DND-41 (cell line): Measurements from ENCODE around the gene TMPRSS9.

Experiments
- CTCF ChIP-seq: IDR thresholded peaks from 2 replicates; pipeline ENCODE4 v1.5.1; 2012; ENCODE audit warnings: borderline replicate concordance, low read length, moderate library complexity, mild to moderate bottlenecking; ENCODE audit not compliant: poor library complexity, severe bottlenecking; ENCODE audit errors: extremely low read depth
- EZH2 ChIP-seq: IDR thresholded peaks from 3 replicates; pipeline ENCODE4 v1.6.1; 2012; ENCODE audit warnings: borderline replicate concordance, low read depth, mild to moderate bottlenecking, moderate library complexity, low read length, inconsistent platforms; ENCODE audit not compliant: severe bottlenecking

GRCh38 chr19:2334986-2335846, 24.8 kb upstream of the TMPRSS9 start:
- TF ChIP-seq CTCF (no peak), EZH2 (no peak)
